ENCODE results near the gene IL18.
"Not testable (repeated sequence)": the region's sequence is repeated elsewhere in the genome, so short reads cannot be mapped to it uniquely, and the experiment has no call there.

Gene IL18

GRCh38 chr11:112115386-112115785, 48.5 kb downstream of the IL18 start:
- no peak for DNase-seq

- no peak for DNase-seq
These were observed 49.4 kb downstream of the IL18 start for GRCh38 chr11:112114460-112114859.

- no peak for DNase-seq
These were observed 50.1 kb downstream of the IL18 start for GRCh38 chr11:112113539-112114457.

DNA sequence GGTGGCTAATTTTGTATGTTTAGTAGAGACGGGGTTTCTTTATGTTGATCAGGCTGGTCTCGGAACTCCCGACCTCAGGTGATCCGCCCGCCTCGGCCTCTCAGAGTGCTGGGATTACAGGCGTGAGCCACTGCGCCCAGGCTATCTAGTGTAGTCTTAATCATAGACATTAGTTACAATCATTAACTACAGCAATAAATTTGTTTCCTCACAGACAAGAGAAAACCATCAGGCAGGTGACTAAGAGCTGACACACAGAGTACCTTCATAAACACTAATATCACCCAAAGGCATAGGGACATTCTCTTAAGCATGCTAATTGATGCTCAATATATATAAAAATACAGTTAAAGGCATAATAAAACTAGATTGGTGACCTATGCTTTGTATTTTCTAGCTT, 57.8 kb downstream of the IL18 start:
- DNase-seq: no peak

- DNase-seq: no peak
These were observed 60.4 kb downstream of the IL18 start for GRCh38 chr11:112103446-112103845.

DNA sequence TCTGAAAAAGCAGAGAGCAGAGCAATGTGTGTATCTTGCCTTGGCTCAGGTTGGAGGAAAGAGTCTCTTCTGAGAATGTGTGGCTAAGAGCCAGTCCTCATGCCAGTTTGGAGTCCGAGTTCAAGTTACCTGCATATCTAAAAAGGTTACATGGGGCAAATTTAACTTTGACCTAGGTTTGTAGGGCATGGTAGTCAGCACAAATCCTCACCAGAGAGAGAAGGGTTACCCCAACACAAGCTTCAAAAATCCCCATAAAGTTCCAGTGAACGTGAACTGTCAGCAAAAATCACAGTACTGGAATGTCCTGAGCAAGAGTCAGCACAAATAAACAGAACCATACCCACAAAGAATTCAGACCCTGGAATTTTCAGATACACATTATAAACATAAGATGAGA, 63.4 kb downstream of the IL18 start:
- no peak for DNase-seq

DNA sequence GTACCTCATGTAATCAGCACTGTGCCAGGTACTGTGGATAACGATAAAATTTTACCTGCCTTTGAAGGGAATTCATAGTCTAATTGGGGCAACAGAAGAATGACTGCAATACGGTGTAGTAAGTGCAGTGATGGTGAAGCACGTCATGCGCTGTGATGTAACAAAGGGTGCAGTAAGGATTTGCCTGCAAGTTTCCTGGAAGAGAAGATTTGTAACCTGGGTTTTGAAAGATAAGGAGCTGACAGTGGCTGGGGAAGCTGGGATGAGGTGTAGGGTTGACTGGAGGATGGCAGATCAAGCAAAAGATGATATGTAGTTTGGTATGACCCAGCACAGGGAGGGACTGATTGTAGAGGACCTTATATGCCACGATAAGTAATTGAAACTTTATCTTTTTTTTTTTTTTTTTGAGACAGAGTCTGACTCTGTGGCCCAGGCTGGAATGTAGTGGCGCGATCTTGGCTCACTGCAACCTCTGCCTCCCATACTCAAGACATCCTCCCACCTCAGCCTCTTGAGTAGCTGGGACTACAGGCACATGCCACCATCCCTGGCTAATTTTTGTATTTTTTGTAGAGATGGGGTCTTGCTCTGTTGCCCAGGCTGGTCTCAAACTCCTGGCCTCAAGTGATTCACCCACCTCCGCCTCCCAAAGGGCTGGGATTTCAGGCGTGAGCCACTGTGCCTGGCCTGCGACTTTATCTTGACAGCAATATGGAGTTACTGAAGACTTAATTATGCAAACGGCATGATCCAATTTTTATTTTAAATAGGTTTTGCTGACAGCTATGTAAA, 66.0 kb downstream of the IL18 start:
- DNase-seq: no peak

DNA sequence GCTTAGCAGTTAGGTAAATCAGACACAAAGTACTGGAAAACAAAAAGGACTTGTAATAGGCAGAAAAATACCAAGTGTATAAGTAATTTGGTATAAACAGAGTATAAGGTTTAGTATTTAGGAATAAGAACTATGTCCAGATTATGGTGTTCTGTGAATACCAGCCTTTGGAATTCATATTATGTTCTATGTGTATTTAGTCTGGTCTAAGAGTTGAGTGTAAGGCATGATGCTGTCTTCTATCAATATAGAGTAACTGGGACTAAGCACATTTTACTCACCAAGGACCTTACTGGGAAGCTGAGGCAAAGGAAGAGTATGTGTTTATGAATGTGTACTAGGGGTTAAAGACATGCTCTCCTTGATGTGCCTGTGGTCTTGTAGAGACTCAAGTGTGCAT, 67.7 kb downstream of the IL18 start:
- DNase-seq: no peak

DNA sequence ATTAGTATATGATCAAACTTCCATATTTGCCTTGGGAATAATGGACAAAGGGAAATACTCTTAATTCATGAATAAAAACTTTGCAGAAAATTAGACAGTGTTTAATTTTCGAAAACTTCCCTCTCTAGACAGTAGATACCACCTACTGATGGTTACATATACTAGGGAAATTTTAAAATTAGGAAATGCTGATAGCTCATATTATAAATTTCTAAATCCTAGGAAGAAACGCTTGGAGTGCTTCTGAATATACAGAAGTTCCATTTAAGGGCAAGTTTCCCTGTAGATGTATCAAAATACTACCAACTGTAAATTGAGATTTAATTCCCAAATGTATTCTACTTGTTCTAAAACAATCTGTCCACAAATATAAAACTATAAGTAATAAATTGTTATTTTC, 68.6 kb downstream of the IL18 start:
- not testable (repeated sequence) for DNase-seq
